Measurements from ENCODE around the gene BCL11B.

BCL11B gene

GRCh38 chr14:99145307-99145706 is 126.7 kb downstream of the BCL11B start:
- in situ Hi-C loops (cut with MboI; ENCODE audit: low sequenced_read_pairs): no loop called here

- in situ Hi-C loops (cut with MboI; ENCODE audit: low sequenced_read_pairs): no loop called here
These were observed 128.2 kb downstream of the BCL11B start for GRCh38 chr14:99143793-99144192.

- in situ Hi-C loops (cut with MboI; ENCODE audit: low sequenced_read_pairs): no loop called here
These were observed 128.9 kb downstream of the BCL11B start for GRCh38 chr14:99143126-99143525.

GRCh38 chr14:99141236-99141635 is 130.8 kb downstream of the BCL11B start:
- in situ Hi-C loops (cut with MboI; ENCODE audit: low sequenced_read_pairs): no loop called here

GRCh38 chr14:99138999-99139865 is 132.8 kb downstream of the BCL11B start:
- in situ Hi-C loops (cut with MboI; ENCODE audit: low sequenced_read_pairs): no loop called here

GRCh38 chr14:99137913-99138571 is 134.0 kb downstream of the BCL11B start:
- in situ Hi-C loops (cut with MboI; ENCODE audit: low sequenced_read_pairs): no loop called here

GRCh38 chr14:99137001-99137700 is 134.8 kb downstream of the BCL11B start:
- in situ Hi-C loops (cut with MboI; ENCODE audit: low sequenced_read_pairs): no loop called here

GRCh38 chr14:99136401-99136800 is 135.6 kb downstream of the BCL11B start:
- in situ Hi-C loops (cut with MboI; ENCODE audit: low sequenced_read_pairs): no loop called here

- in situ Hi-C loops (cut with MboI; ENCODE audit: low sequenced_read_pairs): no loop called here
These were observed 136.0 kb downstream of the BCL11B start for GRCh38 chr14:99136047-99136400.

- in situ Hi-C loops (cut with MboI; ENCODE audit: low sequenced_read_pairs): no loop called here
These were observed 137.4 kb downstream of the BCL11B start for GRCh38 chr14:99134516-99135046.

GRCh38 chr14:99133636-99134515 is 138.1 kb downstream of the BCL11B start:
- in situ Hi-C loops (cut with MboI; ENCODE audit: low sequenced_read_pairs): no loop called here

- in situ Hi-C loops (cut with MboI; ENCODE audit: low sequenced_read_pairs): no loop called here
These were observed 139.0 kb downstream of the BCL11B start for GRCh38 chr14:99132821-99133635.

GRCh38 chr14:99131632-99132271 is 140.2 kb downstream of the BCL11B start:
- in situ Hi-C loops (cut with MboI; ENCODE audit: low sequenced_read_pairs): no loop called here

GRCh38 chr14:99129998-99130397 is 142.0 kb downstream of the BCL11B start:
- in situ Hi-C loops (cut with MboI; ENCODE audit: low sequenced_read_pairs): no loop called here

GRCh38 chr14:99129211-99129696 is 142.7 kb downstream of the BCL11B start:
- in situ Hi-C loops (cut with MboI; ENCODE audit: low sequenced_read_pairs): no loop called here

GRCh38 chr14:99128185-99128584 is 143.8 kb downstream of the BCL11B start:
- in situ Hi-C loops (cut with MboI; ENCODE audit: low sequenced_read_pairs): no loop called here

GRCh38 chr14:99127651-99128167 is 144.3 kb downstream of the BCL11B start:
- in situ Hi-C loops (cut with MboI; ENCODE audit: low sequenced_read_pairs): no loop called here

- in situ Hi-C loops (cut with MboI; ENCODE audit: low sequenced_read_pairs): no loop called here
These were observed 146.2 kb downstream of the BCL11B start for GRCh38 chr14:99125616-99126431.

All from HL-60/S4 (cell line).